Esophagus muscularis mucosa (tissue), 3 donors: ENCODE data around the gene MSX2.

ENCODE experiments used
- POLR2A ChIP-seq: fragments of 450-650 bp; IDR thresholded peaks from one replicate; pipeline ENCODE4 v1.6.1; 2017; ENCODE audit warnings: antibody characterized with exemption, moderate library complexity, mild to moderate bottlenecking, low read depth
- POLR2AphosphoS5 ChIP-seq, 2 donors: sonication (generic); formaldehyde crosslinking; IDR thresholded peaks; one replicate each; pipeline ENCODE4 v1.6.1; 2017; ENCODE audit warnings: antibody characterized with exemption in 2 of 2
- TF ChIP-seq, protein P1 (sequence below), 3 experiments: fragments of 200-600 bp in 2 of 3; fragments of 450-650 bp in 1 of 3; sonication (generic) in 2 of 3; IDR thresholded peaks; one replicate each; pipeline ENCODE4 v1.5.1; 2017 to 2019; ENCODE audit warnings: antibody characterized with exemption in 3 of 3, mild to moderate bottlenecking in 2 of 3, moderate library complexity in 1 of 3

DNA sequence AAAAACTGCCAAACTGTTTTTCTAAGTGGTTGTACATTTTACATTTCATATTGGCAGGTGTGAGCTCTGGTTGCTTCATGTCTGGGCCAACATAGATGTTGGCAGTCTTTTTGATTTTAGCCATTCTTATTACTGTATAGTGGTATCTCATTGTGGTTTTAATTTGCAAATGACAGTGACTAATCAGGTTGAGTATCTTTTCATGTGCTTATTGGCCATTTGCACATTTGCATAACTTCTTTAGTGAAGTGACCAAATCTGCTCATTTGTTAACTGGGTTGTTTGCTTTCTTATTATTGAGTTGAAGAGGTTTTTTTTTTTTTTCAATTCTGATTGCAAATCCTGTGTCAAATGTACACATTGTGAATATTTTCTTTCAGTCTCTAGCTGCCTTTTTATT, 36.9 kb upstream of the MSX2 start:
- TF ChIP-seq, protein P1, sequence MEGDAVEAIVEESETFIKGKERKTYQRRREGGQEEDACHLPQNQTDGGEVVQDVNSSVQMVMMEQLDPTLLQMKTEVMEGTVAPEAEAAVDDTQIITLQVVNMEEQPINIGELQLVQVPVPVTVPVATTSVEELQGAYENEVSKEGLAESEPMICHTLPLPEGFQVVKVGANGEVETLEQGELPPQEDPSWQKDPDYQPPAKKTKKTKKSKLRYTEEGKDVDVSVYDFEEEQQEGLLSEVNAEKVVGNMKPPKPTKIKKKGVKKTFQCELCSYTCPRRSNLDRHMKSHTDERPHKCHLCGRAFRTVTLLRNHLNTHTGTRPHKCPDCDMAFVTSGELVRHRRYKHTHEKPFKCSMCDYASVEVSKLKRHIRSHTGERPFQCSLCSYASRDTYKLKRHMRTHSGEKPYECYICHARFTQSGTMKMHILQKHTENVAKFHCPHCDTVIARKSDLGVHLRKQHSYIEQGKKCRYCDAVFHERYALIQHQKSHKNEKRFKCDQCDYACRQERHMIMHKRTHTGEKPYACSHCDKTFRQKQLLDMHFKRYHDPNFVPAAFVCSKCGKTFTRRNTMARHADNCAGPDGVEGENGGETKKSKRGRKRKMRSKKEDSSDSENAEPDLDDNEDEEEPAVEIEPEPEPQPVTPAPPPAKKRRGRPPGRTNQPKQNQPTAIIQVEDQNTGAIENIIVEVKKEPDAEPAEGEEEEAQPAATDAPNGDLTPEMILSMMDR (IDR thresholded peaks at IDR 0.05): no peak
- TF ChIP-seq POLR2AphosphoS5 (IDR thresholded peaks at IDR 0.05) (no peak), POLR2A (no peak)
